ENCODE data around the gene CLASP2. TPM values are rescaled to one million over a fixed set of nuclear protein-coding genes. Genes with fewer than 3 reads are reported as not detected.

The CLASP2 gene
- total and polyA plus RNA-seq, 7 donors, result 4.8 to 122 (median 77.7) TPM

DNA sequence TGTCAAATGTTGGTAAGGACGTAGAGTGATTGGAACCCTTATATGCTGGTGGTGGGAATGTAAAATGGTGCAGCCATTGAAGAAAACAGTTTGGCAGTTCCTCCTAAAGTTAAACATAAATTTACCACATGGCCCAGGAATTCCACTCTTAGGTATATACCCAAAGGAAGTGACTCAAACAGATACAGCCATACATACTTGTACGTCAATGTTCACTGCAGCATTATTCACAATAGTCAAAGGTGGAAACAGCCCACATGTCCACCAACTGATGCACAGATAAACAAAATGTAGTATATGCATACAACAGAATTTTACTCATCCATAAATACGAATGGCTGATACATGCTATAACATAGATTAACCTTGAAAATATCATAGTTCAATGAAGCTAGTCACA, 13.2 kb downstream of the CLASP2 start:
- H3K4me1 ChIP-seq, result no peaks in the 10 kb centered on the region
- WGBS, 2 donors, result 89 to 92% methylated on average over 3 of the region's 3 CpGs
- intact Hi-C loops (cut with DNase I), result no loop called here
- TF ChIP-seq POLR2A (IDR thresholded peaks at IDR 0.05), result no peak
- TF ChIP-seq POLR2AphosphoS5 (IDR thresholded peaks at IDR 0.05), result no peak
- TF ChIP-seq, protein P1, sequence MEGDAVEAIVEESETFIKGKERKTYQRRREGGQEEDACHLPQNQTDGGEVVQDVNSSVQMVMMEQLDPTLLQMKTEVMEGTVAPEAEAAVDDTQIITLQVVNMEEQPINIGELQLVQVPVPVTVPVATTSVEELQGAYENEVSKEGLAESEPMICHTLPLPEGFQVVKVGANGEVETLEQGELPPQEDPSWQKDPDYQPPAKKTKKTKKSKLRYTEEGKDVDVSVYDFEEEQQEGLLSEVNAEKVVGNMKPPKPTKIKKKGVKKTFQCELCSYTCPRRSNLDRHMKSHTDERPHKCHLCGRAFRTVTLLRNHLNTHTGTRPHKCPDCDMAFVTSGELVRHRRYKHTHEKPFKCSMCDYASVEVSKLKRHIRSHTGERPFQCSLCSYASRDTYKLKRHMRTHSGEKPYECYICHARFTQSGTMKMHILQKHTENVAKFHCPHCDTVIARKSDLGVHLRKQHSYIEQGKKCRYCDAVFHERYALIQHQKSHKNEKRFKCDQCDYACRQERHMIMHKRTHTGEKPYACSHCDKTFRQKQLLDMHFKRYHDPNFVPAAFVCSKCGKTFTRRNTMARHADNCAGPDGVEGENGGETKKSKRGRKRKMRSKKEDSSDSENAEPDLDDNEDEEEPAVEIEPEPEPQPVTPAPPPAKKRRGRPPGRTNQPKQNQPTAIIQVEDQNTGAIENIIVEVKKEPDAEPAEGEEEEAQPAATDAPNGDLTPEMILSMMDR (IDR thresholded peaks at IDR 0.05), result no peak
- TF ChIP-seq EP300 (IDR thresholded peaks at IDR 0.05), result no peak
- no peak overlapping the region for H3K27ac ChIP-seq
- no peaks in the 10 kb centered on the region for H3K36me3 ChIP-seq
- no peak for DNase-seq
- no peak overlapping the region for H3K4me3 ChIP-seq
- no peaks in the 10 kb centered on the region for H3K9me3 ChIP-seq
- no peaks in the 10 kb centered on the region for H3K27me3 ChIP-seq

DNA sequence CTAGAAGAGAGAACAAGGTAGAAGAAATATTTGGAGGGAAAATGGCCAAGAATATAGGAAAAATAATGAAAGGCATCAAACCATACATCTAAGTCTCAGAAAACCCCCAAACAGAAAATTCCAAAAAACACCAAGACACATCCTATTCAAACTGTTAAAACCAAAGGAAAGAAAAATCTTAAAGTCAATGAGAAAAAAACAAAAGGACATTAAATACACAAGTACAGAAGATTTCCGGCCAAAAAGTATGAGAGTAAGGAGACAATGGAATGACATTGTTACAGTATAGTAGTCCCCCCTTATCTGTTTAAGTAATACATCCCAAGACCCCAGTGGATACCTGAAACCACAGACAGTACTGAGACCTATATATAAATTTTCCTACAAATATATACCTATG, 18.8 kb downstream of the CLASP2 start:
- no peaks in the 10 kb centered on the region for H3K4me1 ChIP-seq
- no peak overlapping the region for H3K27ac ChIP-seq
- WGBS, 2 donors, result 92 to 95% methylated on average over 1 of the region's 1 CpG
- H3K4me3 ChIP-seq, result no peak overlapping the region
- H3K27me3 ChIP-seq, result no peaks in the 10 kb centered on the region
- no peaks in the 10 kb centered on the region for H3K9me3 ChIP-seq
- intact Hi-C loops (cut with DNase I), result no loop called here
- DNase-seq, result no peak
- TF ChIP-seq POLR2AphosphoS5 (IDR thresholded peaks at IDR 0.05) (no peak), POLR2A (IDR thresholded peaks at IDR 0.05) (no peak), EP300 (IDR thresholded peaks at IDR 0.05) (no peak)
- TF ChIP-seq, protein P1 (IDR thresholded peaks at IDR 0.05), result no peak
- no peaks in the 10 kb centered on the region for H3K36me3 ChIP-seq

DNA sequence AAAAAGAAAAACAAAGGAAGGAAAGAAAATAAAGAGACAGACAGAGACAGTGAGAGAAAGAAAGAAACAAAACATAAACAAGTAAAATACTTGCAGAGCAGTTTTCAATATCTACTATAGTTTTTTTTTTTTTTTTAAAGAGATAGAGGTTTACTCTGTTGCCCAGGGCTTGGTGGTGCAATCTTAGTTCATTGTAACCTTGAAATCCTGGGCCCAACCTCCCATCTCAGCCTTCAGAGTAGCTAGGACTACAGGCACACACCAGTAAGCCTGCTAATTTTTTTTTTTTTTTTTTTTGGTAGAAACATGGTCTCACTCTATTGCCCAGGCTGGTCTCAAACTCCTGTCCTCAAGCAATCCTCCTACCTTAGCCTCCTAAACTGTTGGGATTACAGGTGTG, 23.1 kb downstream of the CLASP2 start:
- intact Hi-C loops (cut with DNase I), result no loop called here
- H3K9me3 ChIP-seq, result no peaks in the 10 kb centered on the region
- no peak overlapping the region for H3K27ac ChIP-seq
- no peaks in the 10 kb centered on the region for H3K4me1 ChIP-seq
- no peak for DNase-seq
- no peaks in the 10 kb centered on the region for H3K27me3 ChIP-seq
- TF ChIP-seq, protein P1 (IDR thresholded peaks at IDR 0.05), result no peak
- TF ChIP-seq EP300 (IDR thresholded peaks at IDR 0.05), result no peak
- TF ChIP-seq POLR2A (IDR thresholded peaks at IDR 0.05), result no peak
- TF ChIP-seq POLR2AphosphoS5 (IDR thresholded peaks at IDR 0.05), result no peak
- H3K4me3 ChIP-seq, result no peak overlapping the region
- no peaks in the 10 kb centered on the region for H3K36me3 ChIP-seq

DNA sequence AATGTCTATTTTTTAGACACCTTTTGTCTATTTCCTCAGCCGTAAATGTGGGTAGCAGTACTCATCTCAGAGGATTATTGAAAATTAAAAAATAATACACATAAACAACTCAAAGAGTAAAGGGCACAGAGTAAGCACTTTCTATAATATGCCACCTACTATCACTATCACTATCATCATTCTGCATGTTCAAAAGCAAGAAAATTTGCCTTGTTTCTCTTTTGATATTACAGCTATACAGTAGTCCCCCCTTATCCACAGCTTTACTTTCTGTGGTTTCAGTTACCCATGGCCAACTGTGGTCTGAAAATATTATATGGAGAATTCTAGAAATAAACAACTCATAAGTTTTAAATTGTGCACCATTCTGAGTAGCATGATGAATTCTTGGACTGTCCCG, 27.7 kb downstream of the CLASP2 start:
- intact Hi-C loops (cut with DNase I), result no loop called here
- WGBS, 2 donors, result 93 to 97% methylated on average over 2 of the region's 2 CpGs
- Histone ChIP-seq H3K27ac (no peak overlapping the region), H3K9me3 (no peaks in the 10 kb centered on the region), H3K4me1 (no peaks in the 10 kb centered on the region), H3K36me3 (no peaks in the 10 kb centered on the region), H3K4me3 (no peak overlapping the region), H3K27me3 (no peaks in the 10 kb centered on the region)
- DNase-seq, result no peak
- no peak for TF ChIP-seq EP300 (IDR thresholded peaks at IDR 0.05)
- TF ChIP-seq POLR2AphosphoS5 (IDR thresholded peaks at IDR 0.05), result no peak
- TF ChIP-seq POLR2A (IDR thresholded peaks at IDR 0.05), result no peak
- TF ChIP-seq, protein P1 (IDR thresholded peaks at IDR 0.05), result no peak

DNA sequence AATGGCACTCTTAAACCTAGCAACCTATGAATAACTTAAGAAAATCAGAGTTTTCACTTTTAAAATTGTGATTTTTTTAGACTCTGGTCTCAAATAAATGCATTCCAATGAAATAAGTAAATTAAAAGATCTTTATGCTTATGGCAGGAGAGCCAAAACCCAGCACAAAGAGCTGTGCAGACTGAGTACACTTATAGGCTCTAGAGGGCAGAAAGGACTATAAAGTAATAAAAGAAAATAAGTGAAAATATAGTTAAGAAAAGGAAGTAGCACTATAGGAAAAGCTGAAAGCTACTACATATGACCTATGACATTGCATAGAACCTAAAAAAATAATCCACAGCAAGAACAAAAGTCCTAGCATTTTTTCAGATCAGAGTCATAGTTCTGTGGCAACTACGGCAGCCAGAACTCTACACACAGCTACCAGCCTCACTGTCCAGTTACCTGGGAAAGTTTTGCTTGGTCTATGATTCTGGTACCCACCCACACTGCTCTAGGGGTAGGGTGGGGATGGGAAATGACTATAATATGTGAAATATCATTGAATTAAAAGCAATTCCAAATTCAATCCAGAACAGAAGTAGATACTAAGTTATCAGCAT, 30.5 kb downstream of the CLASP2 start:
- Histone ChIP-seq H3K9me3 (no peaks in the 10 kb centered on the region), H3K27me3 (no peaks in the 10 kb centered on the region), H3K4me3 (no peak overlapping the region), H3K4me1 (no peaks in the 10 kb centered on the region), H3K36me3 (peaks cover 0 to 9% (median 0%) of the 10 kb centered on the region in 4 donors), H3K27ac (no peak overlapping the region)
- WGBS, 2 donors, result 79 to 87% methylated on average over 1 of the region's 1 CpG
- no peak for DNase-seq
- no peak for TF ChIP-seq POLR2AphosphoS5 (IDR thresholded peaks at IDR 0.05)
- TF ChIP-seq POLR2A (IDR thresholded peaks at IDR 0.05), result no peak
- TF ChIP-seq EP300 (IDR thresholded peaks at IDR 0.05), result no peak
- TF ChIP-seq, protein P1 (IDR thresholded peaks at IDR 0.05), result no peak
- intact Hi-C loops (cut with DNase I), result no loop called here
